Adrenal gland (tissue), 5 donors: Measurements from ENCODE around the gene SEC16A.

Experiments used
- POLR2A ChIP-seq, 2 donors: fragments of 450-650 bp; IDR thresholded peaks; one replicate each; pipeline ENCODE4 v1.6.1; 2017; ENCODE audit warnings: antibody characterized with exemption in 2 of 2, mild to moderate bottlenecking in 2 of 2, moderate library complexity in 1 of 2
- TF ChIP-seq, protein P1 (sequence below), 6 experiments: fragments of 450-650 bp in 4 of 6; fragments of 200-600 bp in 2 of 6; sonication (generic) in 1 of 6; IDR thresholded peaks; 1 replicate in 5 of 6; 2 replicates in 1 of 6; pipeline versions ENCODE4 v1.5.1 to v1.8.0; 2016 to 2021; ENCODE audit warnings: antibody characterized with exemption in 6 of 6, mild to moderate bottlenecking in 2 of 6, moderate library complexity in 1 of 6
- donor health status: DM: no; HTN: no; CAD: no.

DNA sequence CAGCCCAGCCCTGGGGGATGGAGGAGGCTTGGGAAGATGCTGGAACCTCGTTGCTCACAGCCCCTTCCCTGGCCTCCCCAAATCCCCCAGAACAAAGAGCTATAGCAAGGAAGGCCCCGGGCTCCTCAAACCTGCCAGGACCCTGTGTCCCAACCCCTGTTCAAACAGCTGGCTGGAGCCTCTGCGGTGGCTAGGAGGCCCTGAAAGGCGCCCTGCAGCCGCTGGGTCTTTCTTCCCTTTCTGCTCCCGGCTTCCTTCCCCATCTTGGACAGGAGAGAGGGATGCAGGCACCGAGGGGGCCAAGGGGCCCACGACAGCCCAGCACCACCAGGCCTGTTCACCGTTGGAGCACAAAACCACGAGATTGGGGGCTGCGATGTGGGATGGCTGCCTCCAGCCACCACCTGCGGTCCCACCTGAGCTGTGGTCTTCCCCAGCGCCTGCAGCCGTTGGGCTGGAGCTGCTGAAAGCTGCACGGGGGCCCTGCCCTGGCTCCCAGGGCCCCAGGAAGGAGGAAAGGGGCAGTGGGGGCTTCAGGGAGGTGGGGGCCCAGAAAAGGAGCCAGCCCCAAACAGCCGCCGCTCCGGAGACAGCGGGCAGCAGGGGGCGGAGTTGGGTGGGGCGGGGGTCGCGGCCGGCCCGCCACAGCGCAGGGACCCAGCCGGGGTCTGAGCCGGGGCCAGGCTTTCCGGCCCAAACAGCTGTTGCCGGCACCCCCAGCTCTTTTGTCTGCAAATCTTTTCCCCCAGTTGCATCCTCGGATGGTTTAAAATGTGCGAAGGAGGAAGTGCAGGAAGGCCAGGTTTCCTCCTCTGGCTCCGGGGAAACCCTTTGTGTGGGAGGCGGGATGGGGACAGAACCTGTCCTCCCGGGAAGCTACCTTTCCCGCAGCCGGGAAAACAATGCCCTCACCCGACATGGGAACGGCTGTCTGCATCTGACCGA lies 46.9 kb upstream of the SEC16A start:
- TF ChIP-seq, protein P1, sequence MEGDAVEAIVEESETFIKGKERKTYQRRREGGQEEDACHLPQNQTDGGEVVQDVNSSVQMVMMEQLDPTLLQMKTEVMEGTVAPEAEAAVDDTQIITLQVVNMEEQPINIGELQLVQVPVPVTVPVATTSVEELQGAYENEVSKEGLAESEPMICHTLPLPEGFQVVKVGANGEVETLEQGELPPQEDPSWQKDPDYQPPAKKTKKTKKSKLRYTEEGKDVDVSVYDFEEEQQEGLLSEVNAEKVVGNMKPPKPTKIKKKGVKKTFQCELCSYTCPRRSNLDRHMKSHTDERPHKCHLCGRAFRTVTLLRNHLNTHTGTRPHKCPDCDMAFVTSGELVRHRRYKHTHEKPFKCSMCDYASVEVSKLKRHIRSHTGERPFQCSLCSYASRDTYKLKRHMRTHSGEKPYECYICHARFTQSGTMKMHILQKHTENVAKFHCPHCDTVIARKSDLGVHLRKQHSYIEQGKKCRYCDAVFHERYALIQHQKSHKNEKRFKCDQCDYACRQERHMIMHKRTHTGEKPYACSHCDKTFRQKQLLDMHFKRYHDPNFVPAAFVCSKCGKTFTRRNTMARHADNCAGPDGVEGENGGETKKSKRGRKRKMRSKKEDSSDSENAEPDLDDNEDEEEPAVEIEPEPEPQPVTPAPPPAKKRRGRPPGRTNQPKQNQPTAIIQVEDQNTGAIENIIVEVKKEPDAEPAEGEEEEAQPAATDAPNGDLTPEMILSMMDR (IDR thresholded peaks at IDR 0.05), result no peak
- TF ChIP-seq POLR2A (IDR thresholded peaks at IDR 0.05), result no peak
